ENCODE results near the gene EYA4. TPM values are rescaled to one million over a fixed set of nuclear protein-coding genes. Genes with fewer than 3 reads are reported as not detected.

EYA4 gene
- total RNA-seq, 3 donors from 2014 or later: 0.33 to 4.2 (median 0.44) TPM

GRCh38 chr6:133532908-133533307, 291.8 kb downstream of the EYA4 start:
- TF ChIP-seq CTCF (IDR thresholded peaks at IDR 0.05) (no peak), POLR2AphosphoS5 (IDR thresholded peaks at IDR 0.05) (no peak), POLR2A (IDR thresholded peaks at IDR 0.05) (no peak)
- Histone ChIP-seq H3K9me3 (no peaks in the 10 kb centered on the region), H3K27ac (no peak overlapping the region), H3K4me1 (no peaks in the 10 kb centered on the region), H3K36me3 (no peaks in the 10 kb centered on the region), H3K4me3 (no peak overlapping the region), H3K27me3 (no peaks in the 10 kb centered on the region)
- DNase-seq (ENCODE audit: low spot score in 2 of 2): no peak
- intact Hi-C loops (cut with DNase I; ENCODE audit: low total_unique reads): no loop called here

GRCh38 chr6:133539502-133540259, 298.5 kb downstream of the EYA4 start:
- H3K4me3 ChIP-seq: no peak overlapping the region
- no peak for TF ChIP-seq POLR2AphosphoS5 (IDR thresholded peaks at IDR 0.05)
- H3K9me3 ChIP-seq: no peaks in the 10 kb centered on the region
- intact Hi-C loops (cut with DNase I; ENCODE audit: low total_unique reads): no loop called here
- DNase-seq (ENCODE audit: low spot score in 2 of 2): no peak
- H3K36me3 ChIP-seq: no peaks in the 10 kb centered on the region
- no peak overlapping the region for H3K27ac ChIP-seq
- no peaks in the 10 kb centered on the region for H3K4me1 ChIP-seq
- no peaks in the 10 kb centered on the region for H3K27me3 ChIP-seq

- Histone ChIP-seq H3K4me1 (no peaks in the 10 kb centered on the region), H3K36me3 (no peaks in the 10 kb centered on the region), H3K4me3 (no peak overlapping the region), H3K9me3 (no peaks in the 10 kb centered on the region), H3K27me3 (no peaks in the 10 kb centered on the region), H3K27ac (no peak overlapping the region)
- intact Hi-C loops (cut with DNase I; ENCODE audit: low total_unique reads): no loop called here
- no peak for DNase-seq (ENCODE audit: low spot score in 2 of 2)
- TF ChIP-seq POLR2AphosphoS5 (IDR thresholded peaks at IDR 0.05): no peak
- no peak for TF ChIP-seq CTCF (IDR thresholded peaks at IDR 0.05)
- no peak for TF ChIP-seq POLR2A (IDR thresholded peaks at IDR 0.05)
These were observed 299.2 kb downstream of the EYA4 start for GRCh38 chr6:133540361-133540760.

GRCh38 chr6:133541040-133541439, 299.9 kb downstream of the EYA4 start:
- no peak for TF ChIP-seq CTCF (IDR thresholded peaks at IDR 0.05)
- TF ChIP-seq POLR2A (IDR thresholded peaks at IDR 0.05): no peak
- no peak for TF ChIP-seq POLR2AphosphoS5 (IDR thresholded peaks at IDR 0.05)
- intact Hi-C loops (cut with DNase I; ENCODE audit: low total_unique reads): no loop called here

GRCh38 chr6:133542056-133542821, 301.1 kb downstream of the EYA4 start:
- Histone ChIP-seq H3K27me3 (no peaks in the 10 kb centered on the region), H3K9me3 (no peaks in the 10 kb centered on the region), H3K4me1 (no peaks in the 10 kb centered on the region), H3K36me3 (no peaks in the 10 kb centered on the region), H3K4me3 (no peak overlapping the region), H3K27ac (no peak overlapping the region)
- intact Hi-C loops (cut with DNase I; ENCODE audit: low total_unique reads): no loop called here
- DNase-seq (ENCODE audit: low spot score in 2 of 2): no peak
- TF ChIP-seq POLR2AphosphoS5 (IDR thresholded peaks at IDR 0.05) (no peak), POLR2A (IDR thresholded peaks at IDR 0.05) (no peak), CTCF (IDR thresholded peaks at IDR 0.05) (no peak)

More at GRCh38 chr6:133541040-133541439, 299.9 kb downstream of the EYA4 start:
- Histone ChIP-seq H3K9me3 (no peaks in the 10 kb centered on the region), H3K27me3 (no peaks in the 10 kb centered on the region), H3K36me3 (no peaks in the 10 kb centered on the region), H3K4me3 (no peak overlapping the region), H3K27ac (no peak overlapping the region), H3K4me1 (no peaks in the 10 kb centered on the region)
- no peak for DNase-seq (ENCODE audit: low spot score in 2 of 2)

Measured in breast epithelium (tissue), 4 donors.